IPS-15b (cell line): ENCODE data around the gene FAM171A1.

Experiments
- H3K27me3 ChIP-seq: one replicate; pipeline ENCODE4 v1.6.1; 2013; ENCODE audit warnings: low read length; ENCODE audit not compliant: control insufficient read depth, insufficient read depth
- H3K36me3 ChIP-seq: one replicate; pipeline ENCODE4 v1.6.1; 2013; ENCODE audit warnings: low read length; ENCODE audit not compliant: control insufficient read depth, insufficient read depth
- H3K4me1 ChIP-seq: one replicate; pipeline ENCODE4 v1.6.1; 2013; ENCODE audit warnings: mild to moderate bottlenecking, low read length; ENCODE audit not compliant: control insufficient read depth, insufficient read depth
- H3K4me3 ChIP-seq: one replicate; pipeline ENCODE4 v1.5.1; 2013; ENCODE audit warnings: low read depth, low read length
- H3K9ac ChIP-seq: one replicate; pipeline ENCODE4 v1.6.1; 2013; ENCODE audit warnings: low read depth, mild to moderate bottlenecking, low read length
- H3K9me3 ChIP-seq: one replicate; pipeline ENCODE4 v1.6.1; 2013; ENCODE audit warnings: mild to moderate bottlenecking, low read length; ENCODE audit not compliant: control insufficient read depth, insufficient read depth

The FAM171A1 gene

GRCh38 chr10:15370212-15370855 lies 755 bp downstream of the FAM171A1 start:
- Histone ChIP-seq H3K27me3 (peaks cover 16% of the 10 kb centered on the region), H3K9me3 (no peaks in the 10 kb centered on the region), H3K4me3 (peak overlapping the region; percentile 66), H3K4me1 (peaks cover 1% of the 10 kb centered on the region), H3K9ac (peak overlapping the region; percentile 60), H3K36me3 (no peaks in the 10 kb centered on the region)

- Histone ChIP-seq H3K4me3 (peak overlapping the region; percentile 66), H3K9ac (peak overlapping the region; percentile 60), H3K4me1 (no peaks in the 10 kb centered on the region), H3K36me3 (no peaks in the 10 kb centered on the region), H3K27me3 (peaks cover 16% of the 10 kb centered on the region), H3K9me3 (no peaks in the 10 kb centered on the region)
Observed at GRCh38 chr10:15369256-15370211, 1.6 kb downstream of the FAM171A1 start.

- Histone ChIP-seq H3K9me3 (no peaks in the 10 kb centered on the region), H3K4me3 (no peak overlapping the region), H3K36me3 (no peaks in the 10 kb centered on the region), H3K9ac (no peak overlapping the region), H3K27me3 (peaks cover 16% of the 10 kb centered on the region), H3K4me1 (no peaks in the 10 kb centered on the region)
Observed at GRCh38 chr10:15368101-15368855, 2.8 kb downstream of the FAM171A1 start.

- peaks cover 16% of the 10 kb centered on the region for H3K27me3 ChIP-seq
- no peak overlapping the region for H3K9ac ChIP-seq
- H3K4me3 ChIP-seq = no peak overlapping the region
- no peaks in the 10 kb centered on the region for H3K4me1 ChIP-seq
- no peaks in the 10 kb centered on the region for H3K36me3 ChIP-seq
- no peaks in the 10 kb centered on the region for H3K9me3 ChIP-seq
Observed at GRCh38 chr10:15367296-15368085, 3.6 kb downstream of the FAM171A1 start.

- Histone ChIP-seq H3K9ac (no peak overlapping the region), H3K4me1 (no peaks in the 10 kb centered on the region), H3K27me3 (peaks cover 9% of the 10 kb centered on the region)
Observed at GRCh38 chr10:15365692-15366091, 5.4 kb downstream of the FAM171A1 start.

GRCh38 chr10:15364001-15364400 lies 7.1 kb downstream of the FAM171A1 start:
- peaks cover 3% of the 10 kb centered on the region for H3K27me3 ChIP-seq
- no peak overlapping the region for H3K4me3 ChIP-seq
- H3K9ac ChIP-seq = no peak overlapping the region
- no peaks in the 10 kb centered on the region for H3K36me3 ChIP-seq
- no peaks in the 10 kb centered on the region for H3K9me3 ChIP-seq
- H3K4me1 ChIP-seq = no peaks in the 10 kb centered on the region

More at GRCh38 chr10:15365692-15366091, 5.4 kb downstream of the FAM171A1 start:
- H3K9me3 ChIP-seq = no peaks in the 10 kb centered on the region
- H3K36me3 ChIP-seq = no peaks in the 10 kb centered on the region
- no peak overlapping the region for H3K4me3 ChIP-seq

- Histone ChIP-seq H3K4me1 (no peaks in the 10 kb centered on the region), H3K9ac (no peak overlapping the region), H3K36me3 (no peaks in the 10 kb centered on the region), H3K9me3 (no peaks in the 10 kb centered on the region), H3K4me3 (no peak overlapping the region), H3K27me3 (no peaks in the 10 kb centered on the region)
Observed at GRCh38 chr10:15363031-15363430, 8.1 kb downstream of the FAM171A1 start.

GRCh38 chr10:15361131-15361530 lies 10.0 kb downstream of the FAM171A1 start:
- H3K27me3 ChIP-seq = no peaks in the 10 kb centered on the region
- H3K4me1 ChIP-seq = no peaks in the 10 kb centered on the region
- H3K36me3 ChIP-seq = no peaks in the 10 kb centered on the region
- no peaks in the 10 kb centered on the region for H3K9me3 ChIP-seq
- H3K4me3 ChIP-seq = no peak overlapping the region
- no peak overlapping the region for H3K9ac ChIP-seq

GRCh38 chr10:15360566-15360965 lies 10.5 kb downstream of the FAM171A1 start:
- Histone ChIP-seq H3K9me3 (no peaks in the 10 kb centered on the region), H3K4me1 (no peaks in the 10 kb centered on the region), H3K4me3 (no peak overlapping the region), H3K9ac (no peak overlapping the region), H3K27me3 (no peaks in the 10 kb centered on the region), H3K36me3 (no peaks in the 10 kb centered on the region)

- H3K27me3 ChIP-seq = no peaks in the 10 kb centered on the region
- no peak overlapping the region for H3K4me3 ChIP-seq
- H3K4me1 ChIP-seq = no peaks in the 10 kb centered on the region
- no peaks in the 10 kb centered on the region for H3K36me3 ChIP-seq
- no peak overlapping the region for H3K9ac ChIP-seq
- no peaks in the 10 kb centered on the region for H3K9me3 ChIP-seq
Observed at GRCh38 chr10:15353471-15354017, 17.5 kb downstream of the FAM171A1 start.

- H3K9me3 ChIP-seq = no peaks in the 10 kb centered on the region
- H3K27me3 ChIP-seq = no peaks in the 10 kb centered on the region
- no peak overlapping the region for H3K4me3 ChIP-seq
- no peaks in the 10 kb centered on the region for H3K4me1 ChIP-seq
- no peaks in the 10 kb centered on the region for H3K36me3 ChIP-seq
- H3K9ac ChIP-seq = no peak overlapping the region
Observed at GRCh38 chr10:15352836-15353235, 18.3 kb downstream of the FAM171A1 start.
